ENCODE measurements around the gene UQCR11.

The UQCR11 gene

DNA sequence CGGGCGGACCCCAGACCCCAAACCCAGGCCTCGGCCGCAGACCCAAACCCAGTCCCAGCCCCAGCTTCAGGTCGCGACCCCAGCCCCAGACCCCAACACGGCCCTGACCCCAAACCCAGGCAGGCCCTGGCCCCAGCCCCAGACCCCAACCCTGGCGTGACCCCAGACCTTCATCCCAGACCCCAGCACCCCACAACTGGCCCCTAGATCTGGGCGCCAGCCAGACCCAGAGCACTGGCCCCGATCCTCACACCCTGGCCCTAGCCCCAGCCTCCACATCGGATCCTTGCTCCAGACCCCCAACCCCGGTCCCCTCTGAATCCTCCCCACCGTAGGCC lies 20.1 kb downstream of the UQCR11 start:
- DNase-seq, result no peak

DNA sequence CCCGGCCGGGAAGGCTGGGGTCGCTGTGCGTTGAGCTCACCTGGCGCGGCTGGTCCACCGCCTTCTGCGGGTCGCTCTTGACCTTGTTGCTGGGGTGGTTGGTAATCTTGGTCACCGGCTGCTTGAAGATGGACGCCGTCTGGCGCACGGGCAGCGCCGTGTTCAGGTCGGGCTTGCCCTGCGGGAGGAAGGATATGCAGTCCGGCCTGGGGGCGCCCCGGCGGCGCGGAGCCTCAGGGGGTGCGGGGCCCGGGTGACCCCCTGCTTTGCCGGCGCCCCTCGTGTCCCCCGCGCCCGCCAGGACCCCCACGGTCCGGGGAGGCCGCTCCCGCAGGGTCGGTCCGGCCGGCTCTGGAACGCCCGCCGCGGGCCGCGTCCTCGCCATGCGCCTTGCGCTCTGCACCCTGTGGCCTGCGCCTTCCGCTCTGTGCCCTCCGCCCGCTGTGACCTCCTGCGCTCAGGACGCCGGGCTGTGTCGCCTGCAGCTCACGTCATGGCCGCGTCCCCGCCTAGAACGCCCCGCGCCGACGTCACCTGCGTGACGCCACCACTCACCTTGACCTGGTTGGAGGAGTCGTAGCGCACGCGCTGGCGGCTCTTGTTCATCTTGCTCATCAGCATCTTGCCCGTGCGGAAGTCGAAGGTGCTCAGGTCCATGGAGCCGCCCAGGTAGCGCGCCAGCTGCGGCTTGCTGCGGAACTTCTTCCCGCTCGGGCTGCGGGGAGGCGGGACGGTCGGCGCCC lies 20.6 kb downstream of the UQCR11 start:
- DNase-seq, result no peak

DNA sequence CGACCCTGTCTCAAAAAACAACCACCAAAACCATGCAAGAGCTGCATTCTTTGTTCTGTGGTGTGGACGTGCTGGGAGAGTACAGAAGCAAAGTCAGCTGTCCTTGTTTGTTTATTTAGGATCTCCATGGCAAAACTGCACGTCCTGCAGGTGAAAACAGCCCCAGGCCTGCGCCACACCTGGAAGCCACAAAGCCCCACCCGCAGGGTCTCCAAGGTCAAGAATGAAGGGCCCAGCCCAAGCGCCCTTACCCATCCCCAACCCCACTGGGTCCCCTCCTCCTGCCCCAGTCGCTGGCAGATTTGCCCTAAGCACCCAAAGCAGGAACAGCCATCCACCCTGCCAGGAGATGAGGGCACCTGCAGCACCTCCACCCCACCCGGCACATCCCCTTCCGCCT lies 23.1 kb downstream of the UQCR11 start:
- no peak for DNase-seq

DNA sequence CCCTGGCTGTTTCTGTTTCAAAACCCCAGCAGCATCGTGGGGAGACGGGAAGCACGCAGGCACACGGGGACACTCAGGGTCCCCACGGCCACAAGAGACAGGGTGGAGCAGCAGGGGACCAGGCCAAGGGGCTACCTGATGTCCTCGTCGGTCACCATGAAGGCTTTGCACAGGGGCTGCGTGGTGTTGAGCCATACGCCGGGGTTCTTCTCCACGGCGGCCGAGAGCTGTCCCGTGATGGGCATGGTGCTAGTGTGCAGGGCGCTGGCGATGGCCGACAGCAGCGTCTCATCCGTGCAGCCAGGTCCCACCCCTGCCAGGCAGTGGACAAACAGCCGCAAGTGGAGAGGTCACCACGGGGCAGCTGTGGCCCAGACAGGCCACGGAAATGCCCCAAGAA lies 24.3 kb downstream of the UQCR11 start:
- DNase-seq, result no peak

GRCh38 chr19:1580382-1580781 lies 24.9 kb downstream of the UQCR11 start:
- DNase-seq, result no peak

- DNase-seq, result no peak
Observed at GRCh38 chr19:1579222-1579621, 26.0 kb downstream of the UQCR11 start.

DNA sequence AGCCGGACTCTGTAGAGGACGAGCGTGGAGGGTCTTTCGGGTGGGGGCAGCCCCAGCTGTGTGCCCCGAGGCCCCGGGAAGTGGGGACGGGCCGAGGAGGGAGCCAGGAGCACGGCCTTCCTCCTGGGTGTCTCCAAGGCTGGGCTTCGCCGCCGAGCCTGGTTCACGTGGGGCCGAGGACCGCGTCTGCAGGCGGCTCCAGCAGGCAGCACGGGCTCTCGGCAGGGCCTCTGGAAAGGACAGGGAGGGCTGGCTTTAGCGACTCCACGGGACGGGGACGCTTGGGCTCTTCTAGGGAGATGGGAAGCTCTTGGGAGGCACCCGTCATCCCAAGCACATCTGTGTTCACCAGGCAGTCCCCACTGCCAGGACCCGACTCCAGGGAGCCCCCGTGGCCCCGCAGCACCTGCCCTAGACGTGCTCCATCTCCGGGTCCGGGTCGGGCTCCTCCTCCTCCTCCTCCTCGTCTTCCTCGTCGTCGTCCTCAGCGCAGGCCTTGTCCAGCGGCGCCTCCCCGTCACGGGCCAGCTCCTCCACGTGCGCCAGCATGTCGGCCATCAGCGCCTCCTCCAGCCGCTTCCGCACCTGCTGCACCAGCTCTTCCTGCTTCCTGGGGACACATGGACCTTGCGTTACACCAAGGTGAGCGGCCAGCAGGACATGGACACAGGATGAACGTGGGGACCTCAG lies 27.2 kb downstream of the UQCR11 start:
- DNase-seq, result no peak

GRCh38 chr19:1577090-1577928 lies 28.0 kb downstream of the UQCR11 start:
- no peak for DNase-seq

GRCh38 chr19:1576242-1577089 lies 28.8 kb downstream of the UQCR11 start:
- DNase-seq, result no peak

DNA sequence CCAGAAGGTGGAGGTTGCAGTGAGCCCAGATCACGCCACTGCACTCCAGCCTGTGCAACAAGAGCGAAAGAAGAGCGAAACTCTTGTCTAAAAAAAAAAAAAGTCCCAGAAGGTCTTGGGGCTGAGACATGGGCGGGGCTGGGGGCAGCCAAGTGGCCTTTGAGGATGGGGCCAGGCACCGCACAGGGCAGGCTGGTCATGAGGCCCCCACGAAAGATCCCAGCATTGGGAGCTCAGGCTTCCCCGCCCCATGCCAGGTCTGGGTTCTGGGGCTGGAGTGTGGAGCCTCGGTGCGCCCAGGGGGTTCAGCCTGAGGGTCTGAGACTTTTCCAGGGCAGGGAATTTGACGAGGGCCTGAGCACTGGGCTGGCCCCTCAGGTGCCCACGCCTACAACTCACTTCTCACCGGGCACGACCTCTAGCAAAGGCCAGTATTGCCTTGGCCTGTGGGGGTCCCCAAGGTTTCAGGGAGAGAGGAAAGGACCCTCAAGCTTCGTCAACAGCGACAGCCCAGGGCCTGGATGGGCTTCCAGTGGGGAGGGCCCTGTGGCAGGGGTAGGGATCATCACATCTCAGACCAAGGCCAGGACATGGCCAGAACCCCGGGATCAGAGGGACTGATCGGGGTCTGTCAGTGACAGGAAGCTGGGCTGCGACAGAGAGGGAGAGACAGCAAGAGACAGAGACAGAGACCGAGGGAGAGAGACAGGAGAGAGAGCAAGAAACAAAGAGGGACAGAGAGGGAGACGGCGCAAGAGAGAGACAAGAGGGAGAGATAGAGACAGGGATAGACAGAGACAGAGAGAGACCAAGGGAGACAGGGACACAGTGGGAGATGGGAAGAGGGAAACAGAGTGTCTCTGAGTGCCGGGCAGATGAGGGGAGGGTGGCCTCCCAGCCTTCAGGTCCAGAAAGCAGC lies 29.7 kb downstream of the UQCR11 start:
- DNase-seq, result no peak

DNA sequence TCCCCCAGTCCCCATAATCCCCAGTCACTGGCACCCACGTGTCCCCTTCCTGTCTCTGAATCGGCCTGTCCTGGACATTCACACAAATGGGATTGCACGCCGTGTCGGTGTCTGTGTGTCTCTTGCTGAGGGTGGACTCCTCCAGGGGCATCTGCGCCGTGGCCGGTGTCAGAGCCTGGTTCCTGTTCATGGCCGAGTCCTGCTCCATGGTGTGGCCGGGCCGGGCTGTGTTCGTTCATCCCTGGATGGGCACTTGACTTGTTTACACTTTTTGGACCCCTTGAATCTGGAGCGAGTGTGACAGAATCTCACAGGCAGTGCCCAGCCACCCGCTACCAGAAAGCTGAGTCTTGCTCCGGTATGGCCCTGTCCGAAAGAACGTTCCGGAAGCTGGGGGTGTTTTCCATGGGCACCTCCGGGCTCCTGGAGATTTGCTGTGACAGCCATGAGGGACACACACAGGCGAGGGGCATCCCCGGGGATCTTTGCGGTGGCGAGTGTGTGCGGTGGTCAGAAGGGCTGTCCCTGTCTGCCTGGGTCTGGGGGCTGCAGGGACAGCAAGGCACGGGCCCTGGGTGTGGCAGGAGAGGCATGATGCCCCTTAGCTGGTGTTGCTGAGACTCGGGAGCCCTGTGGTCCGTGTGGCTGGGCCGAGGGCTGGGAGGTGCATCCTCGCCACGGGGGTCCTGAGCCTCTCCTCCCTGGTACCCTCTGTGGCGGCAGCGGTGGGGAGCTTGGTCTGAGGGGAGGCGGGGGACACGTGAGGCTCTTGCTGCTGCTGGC lies 30.7 kb downstream of the UQCR11 start:
- no peak for DNase-seq

DNA sequence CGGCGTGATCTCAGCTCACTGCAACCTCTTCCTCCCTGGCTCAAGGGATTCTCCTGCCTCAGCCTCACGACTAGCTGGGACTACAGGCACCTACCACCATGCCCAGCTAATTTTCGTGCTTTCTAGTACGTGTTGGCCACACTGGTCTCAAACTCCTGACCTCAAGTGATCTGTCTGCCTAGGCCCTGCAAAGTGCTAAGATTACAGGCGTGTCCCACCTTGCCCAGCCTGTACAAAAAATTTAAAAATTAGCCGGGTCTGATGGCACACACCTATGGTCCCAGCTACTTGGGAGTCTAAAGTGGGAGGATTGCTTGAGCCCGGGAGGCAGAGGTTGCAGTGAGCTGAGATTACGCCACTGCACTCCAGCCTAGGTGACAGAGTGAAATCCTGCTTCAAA lies 32.5 kb downstream of the UQCR11 start:
- DNase-seq, result no peak

DNA sequence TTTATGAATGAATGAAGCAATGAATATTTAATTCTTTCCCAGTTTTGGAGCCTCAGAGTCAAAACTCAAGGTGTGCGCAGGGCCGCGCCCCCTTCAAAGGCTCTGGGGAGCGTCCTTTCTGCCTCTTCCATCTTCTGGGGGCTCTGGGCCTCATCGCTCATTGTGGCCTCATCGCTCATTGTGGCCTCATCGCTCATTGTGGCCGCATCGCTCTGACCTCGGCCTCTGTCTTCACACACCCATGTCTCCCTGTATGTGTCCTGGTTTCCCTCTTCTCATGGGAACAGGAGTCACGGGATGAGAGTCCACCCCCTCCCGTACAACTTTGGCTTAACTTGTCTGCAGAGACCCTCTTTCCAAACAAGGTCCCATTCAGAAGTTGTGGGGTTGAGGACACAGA lies 33.9 kb downstream of the UQCR11 start:
- DNase-seq, result no peak

GRCh38 chr19:1570836-1571235 lies 34.4 kb downstream of the UQCR11 start:
- DNase-seq, result no peak

DNA sequence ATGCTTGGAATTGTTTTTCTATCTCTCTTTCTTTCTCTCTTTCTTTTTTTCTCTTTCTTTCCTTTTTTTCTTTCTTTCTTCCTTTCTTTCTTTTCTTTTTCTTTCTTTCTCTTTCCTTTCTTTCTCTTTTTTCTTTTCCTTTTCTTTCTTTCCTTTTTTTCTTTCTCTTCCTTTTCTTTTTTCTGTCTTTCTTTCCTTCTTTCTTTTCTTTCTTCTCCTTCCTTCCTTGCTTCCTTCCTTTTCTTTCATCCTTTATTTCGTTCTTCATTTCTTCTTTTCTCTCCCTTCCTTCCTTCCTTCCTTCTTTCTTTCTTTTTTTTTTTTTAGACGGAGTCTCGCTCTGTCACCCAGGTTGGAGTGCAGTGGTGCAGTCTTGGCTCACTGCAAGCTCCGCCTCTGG lies 35.3 kb downstream of the UQCR11 start:
- DNase-seq, result no peak

DNA sequence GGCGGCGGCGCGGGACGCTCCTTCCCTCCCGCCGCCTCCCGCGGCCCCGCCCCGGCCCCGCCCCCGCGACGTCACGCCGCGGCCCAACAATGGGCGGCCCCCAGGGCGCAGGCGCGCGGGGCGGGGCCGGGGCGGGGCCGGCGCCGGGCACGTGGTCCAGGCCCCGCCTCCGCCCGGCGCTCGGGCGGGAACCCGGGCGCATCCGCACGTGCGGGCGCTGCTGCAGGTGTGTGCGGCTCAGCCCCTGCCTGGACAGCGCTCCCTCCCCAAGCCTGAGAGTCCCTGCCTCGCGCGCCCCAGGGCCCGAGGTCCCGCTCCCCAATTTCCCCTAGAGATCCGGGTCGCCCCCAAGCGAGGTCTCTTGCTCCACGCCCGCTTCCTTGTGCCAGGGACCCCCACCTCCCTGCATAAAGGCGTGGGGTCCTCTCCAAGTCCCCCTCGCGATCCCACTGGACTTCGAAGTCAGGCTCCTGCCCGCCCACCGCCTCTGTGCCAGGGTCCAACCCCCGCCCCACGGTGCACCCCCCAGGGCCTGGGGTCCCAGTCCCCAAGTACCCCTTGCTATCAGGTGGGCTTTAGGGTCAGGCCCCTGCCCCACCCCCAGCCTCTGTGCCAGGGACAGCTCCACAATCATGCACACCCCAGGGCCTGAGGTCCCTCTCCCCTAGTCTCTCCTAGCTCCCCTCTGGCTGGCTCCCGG lies 36.8 kb downstream of the UQCR11 start, which contains the start of gene MEX3D:
Gene MEX3D, minus strand, starts transcription at position 6 of the 700 bp plus-strand sequence. CDS start 267 bp downstream, outside the sequence.
- peak; percentile 81 to 87 for DNase-seq

- no peak for DNase-seq
Observed at GRCh38 chr19:1567848-1568227, 37.4 kb downstream of the UQCR11 start.

DNA sequence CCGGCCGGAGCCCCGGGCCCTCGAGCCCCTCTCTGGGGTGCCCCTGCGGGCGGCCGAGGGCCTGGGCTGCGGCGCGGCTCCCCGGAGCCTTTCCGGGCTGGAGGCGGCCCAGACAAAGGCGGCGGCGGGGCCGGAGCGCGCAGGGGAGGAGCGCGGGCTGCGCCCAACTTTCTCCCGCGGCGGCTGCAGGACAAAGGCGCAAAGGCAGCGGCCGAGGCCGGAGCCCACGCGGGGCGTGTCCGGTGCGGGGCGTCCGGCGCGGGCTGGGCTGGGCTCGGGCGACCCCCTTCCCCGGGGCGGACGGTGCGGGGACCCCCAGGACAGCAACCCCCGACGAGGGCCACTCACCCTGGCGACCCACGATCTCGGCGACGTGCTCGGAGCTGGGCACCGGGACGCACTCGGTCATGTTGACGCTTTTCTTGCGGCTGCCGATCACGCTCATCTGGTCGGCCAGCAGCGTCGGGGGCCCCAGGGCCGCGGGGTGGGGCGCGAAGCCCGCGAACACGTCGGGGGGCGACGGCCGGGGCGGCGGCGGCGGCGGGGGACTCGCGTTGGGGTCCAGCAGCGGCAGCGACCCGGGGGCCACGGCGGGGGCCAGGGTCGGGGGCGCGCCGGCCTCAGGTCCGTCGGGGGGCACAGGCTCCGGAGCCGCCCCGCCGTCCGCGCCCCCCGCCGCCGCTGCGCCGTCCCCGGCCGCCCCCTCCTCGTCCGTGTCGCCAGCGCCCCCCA lies 38.0 kb downstream of the UQCR11 start:
- DNase-seq, result no peak

GRCh38 chr19:1566392-1567115 lies 38.7 kb downstream of the UQCR11 start:
- DNase-seq, result no peak
